H7 (cell line): ENCODE results near the gene FCER1G. TPM values are rescaled to one million over a fixed set of nuclear protein-coding genes. Genes with fewer than 3 reads are reported as not detected.

Source experiments
- DNase-seq: peaks from one replicate; pipeline ENCODE4 v3.0.0; 2012
- H3K27me3 ChIP-seq: 2 replicates; pipeline ENCODE4 v1.6.0; 2011; ENCODE audit warnings: mild to moderate bottlenecking, low read length; ENCODE audit not compliant: control insufficient read depth, insufficient read depth
- H3K36me3 ChIP-seq: replicated peaks from 2 replicates; pipeline ENCODE4 v1.5.1; 2011; ENCODE audit warnings: low read length; ENCODE audit not compliant: control insufficient read depth, insufficient read depth
- H3K4me3 ChIP-seq: 2 replicates; pipeline ENCODE4 v1.5.1; 2011; ENCODE audit warnings: low read depth, mild to moderate bottlenecking, control low read depth, low read length, moderate library complexity; ENCODE audit not compliant: insufficient read depth
- total RNA-seq: library from RNA; depleted of rRNA; stranded (reverse); fragments of >200 nt; shearing (Covaris generic); gene quantifications from 2 replicates; pipeline ENCODE4 v1.2.3, GENCODE V29; 2014; rRNA removed

FCER1G gene
- total RNA-seq: 0.35 TPM in 1 of 2 replicates, not detected in the other

DNA sequence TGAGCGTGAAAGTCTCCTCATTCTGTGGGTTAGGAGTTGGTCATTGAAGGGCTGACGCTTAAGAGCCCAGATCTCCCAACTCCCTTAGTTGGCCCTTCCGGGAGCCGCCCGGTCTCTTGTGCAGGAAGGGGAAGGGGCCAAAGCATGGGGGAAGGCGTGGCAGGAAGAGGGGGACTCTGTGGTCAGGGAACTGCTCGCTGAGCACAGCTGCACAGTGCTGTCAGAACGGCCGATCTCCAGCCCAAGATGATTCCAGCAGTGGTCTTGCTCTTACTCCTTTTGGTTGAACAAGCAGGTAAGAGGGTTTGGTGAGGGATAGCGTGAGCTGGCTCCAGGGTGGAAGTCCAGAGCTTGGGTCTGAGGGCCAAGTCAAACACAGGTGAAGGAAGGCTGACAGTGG lies at the start of gene FCER1G:
Gene FCER1G, plus strand, starts transcription at position 220 of the 400 bp plus-strand sequence. Its CDS starts 27 bp downstream, at position 247.
- Histone ChIP-seq H3K27me3 (no peaks in the 10 kb centered on the region), H3K36me3 (peaks cover 30% of the 10 kb centered on the region), H3K4me3 (no peak within 1 kb of the TSS)
- DNase-seq: no peak

DNA sequence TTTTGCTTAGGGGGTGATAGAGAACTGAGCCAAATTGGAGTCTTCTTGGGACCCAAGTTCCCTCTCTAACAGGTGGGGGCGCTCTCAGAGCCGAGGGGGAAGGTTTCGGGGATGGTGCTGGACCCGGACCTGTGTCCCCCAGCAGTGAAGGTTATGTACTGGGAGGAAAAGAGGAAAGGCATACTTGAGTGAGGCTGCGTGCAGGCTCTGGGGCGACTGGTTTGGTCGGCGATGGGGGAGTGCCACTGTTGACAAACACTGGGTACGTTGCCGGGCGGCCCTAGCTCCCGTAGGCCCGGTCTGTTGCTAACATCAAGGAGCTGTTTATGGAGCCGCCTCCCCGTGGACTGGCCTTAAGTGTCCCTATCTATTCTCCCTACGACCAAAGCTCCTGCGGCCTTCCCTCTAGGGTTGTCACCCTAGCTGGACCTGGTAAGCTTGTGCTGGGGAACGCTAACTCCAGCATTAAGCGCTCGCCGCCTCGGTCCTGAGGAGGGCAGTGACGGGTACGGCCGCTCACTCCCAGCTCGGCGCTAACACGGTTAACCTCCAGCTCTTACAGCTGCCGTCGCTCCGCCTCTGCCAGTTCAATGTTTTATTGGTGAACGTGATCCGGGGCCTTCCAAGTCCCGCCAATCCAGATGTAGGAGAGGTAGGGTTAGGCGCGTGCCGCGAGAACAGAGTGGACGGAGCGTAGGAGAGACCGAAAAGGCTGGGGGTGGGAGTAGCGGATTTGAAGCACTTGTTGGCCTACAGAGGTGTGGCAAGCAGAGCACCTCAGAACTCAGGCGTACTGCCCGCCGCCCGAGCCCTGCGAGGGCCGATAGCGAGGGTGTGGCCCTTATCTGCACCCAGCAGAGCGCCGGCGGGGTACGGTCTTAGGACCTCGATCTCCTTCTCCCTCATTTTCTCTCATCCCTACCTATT lies 49.1 kb upstream of the FCER1G start, which contains the start of gene PPOX:
Gene PPOX, plus strand, starts transcription at position 685 of the 927 bp plus-strand sequence. CDS start 422 bp downstream, outside the sequence.
- H3K4me3 ChIP-seq: peak within 1 kb of the TSS; percentile 93
- peak; percentile 95 for DNase-seq
- H3K36me3 ChIP-seq: peaks cover 26% of the 10 kb centered on the region
- H3K27me3 ChIP-seq: peaks cover 2% of the 10 kb centered on the region; the same call in 1 of the 2 replicates

DNA sequence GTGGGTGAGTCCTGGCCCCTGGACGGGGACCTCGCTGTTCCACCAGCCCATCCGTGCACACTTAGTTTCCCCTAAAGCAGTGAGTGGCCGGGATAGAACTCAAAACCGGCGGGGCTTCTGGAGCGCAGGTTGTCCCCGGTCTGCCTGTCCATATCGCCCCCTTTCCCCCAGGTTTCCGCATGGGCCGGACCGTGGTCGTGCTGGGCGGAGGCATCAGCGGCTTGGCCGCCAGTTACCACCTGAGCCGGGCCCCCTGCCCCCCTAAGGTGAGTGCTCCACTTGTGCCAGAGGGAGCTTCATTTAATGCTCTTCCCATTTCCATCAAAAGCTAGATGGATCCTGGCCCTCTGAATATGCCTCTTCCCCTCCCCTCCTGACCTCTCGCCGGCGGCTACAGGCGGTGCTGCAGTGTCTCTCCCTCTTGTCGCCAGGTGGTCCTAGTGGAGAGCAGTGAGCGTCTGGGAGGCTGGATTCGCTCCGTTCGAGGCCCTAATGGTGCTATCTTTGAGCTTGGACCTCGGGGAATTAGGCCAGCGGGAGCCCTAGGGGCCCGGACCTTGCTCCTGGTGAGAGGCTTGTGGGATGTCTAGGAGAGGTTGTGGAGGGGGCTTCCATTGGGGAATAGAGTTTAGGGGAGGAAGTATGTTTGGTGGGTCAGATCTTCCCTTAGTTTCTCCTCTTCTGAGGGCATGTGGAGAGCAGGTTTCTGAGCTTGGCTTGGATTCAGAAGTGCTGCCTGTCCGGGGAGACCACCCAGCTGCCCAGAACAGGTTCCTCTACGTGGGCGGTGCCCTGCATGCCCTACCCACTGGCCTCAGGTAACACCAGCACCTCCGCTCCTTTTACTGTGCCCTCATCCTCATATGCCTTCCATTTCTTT lies 48.2 kb upstream of the FCER1G start:
- Histone ChIP-seq H3K4me3 (peak overlapping the region; percentile 93), H3K27me3 (peaks cover 2% of the 10 kb centered on the region; the same call in 1 of the 2 replicates), H3K36me3 (peaks cover 26% of the 10 kb centered on the region)
- peak; percentile 79 for DNase-seq

DNA sequence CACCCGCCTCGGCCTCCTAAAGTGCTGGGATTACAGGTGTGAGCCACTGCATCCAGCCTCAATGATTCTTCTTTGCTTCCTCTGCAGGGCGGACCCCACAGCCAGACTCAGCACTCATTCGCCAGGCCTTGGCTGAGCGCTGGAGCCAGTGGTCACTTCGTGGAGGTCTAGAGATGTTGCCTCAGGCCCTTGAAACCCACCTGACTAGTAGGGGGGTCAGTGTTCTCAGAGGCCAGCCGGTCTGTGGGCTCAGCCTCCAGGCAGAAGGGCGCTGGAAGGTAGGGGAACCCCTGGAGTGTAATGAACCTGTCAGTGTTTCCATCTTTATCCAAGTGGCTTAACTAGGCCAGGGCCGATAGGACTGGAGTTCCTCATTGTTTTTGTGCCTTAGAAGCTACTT lies 46.2 kb upstream of the FCER1G start:
- DNase-seq: no peak
- Histone ChIP-seq H3K36me3 (peaks cover 31% of the 10 kb centered on the region), H3K4me3 (no peak overlapping the region), H3K27me3 (peaks cover 2% of the 10 kb centered on the region; the same call in 1 of the 2 replicates)

DNA sequence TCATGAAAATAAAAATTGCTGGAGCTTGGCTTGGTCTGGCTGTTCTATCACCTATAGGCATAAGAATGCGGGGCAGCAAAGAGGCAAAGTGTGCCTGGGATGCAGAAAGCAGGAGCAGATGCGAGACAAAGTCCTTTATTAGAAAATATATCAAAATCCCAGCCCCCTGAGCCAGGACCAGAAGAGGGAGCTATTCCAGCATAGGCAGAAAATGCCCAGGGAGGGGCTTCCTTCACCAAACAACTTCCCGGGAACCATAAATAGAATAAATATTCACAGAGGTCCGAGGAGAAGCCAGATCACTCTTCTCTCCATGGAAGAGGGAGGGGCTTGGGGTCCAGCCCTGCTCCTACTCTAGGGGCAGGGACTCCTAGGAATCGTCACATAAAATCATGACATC lies 43.9 kb upstream of the FCER1G start:
- peak; percentile 51 for DNase-seq

DNA sequence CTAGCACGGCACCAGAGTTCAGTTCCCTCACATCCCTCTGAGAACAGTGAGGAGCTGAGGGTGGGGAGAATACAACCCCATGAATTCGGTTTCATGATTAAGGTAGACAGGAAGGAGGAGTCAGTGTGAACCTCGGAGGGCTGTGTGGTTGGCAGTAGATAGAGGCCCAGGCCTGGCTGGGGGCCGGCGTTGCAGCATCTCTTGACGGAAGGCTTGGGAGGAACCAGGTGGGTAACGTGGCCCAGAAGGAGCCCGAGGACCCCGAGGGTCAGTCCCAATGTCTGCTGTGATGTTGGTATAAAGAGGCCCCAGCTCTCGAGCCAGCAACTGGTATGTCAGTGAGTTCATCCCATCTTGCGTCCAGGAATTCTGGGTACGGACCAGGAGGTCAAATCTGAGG lies 43.4 kb upstream of the FCER1G start:
- no peak for DNase-seq
- peaks cover 2% of the 10 kb centered on the region; the same call in 1 of the 2 replicates for H3K27me3 ChIP-seq
- no peak overlapping the region for H3K4me3 ChIP-seq
- peaks cover 27% of the 10 kb centered on the region for H3K36me3 ChIP-seq

More for the DNA sequence above, 43.9 kb upstream of the FCER1G start:
- Histone ChIP-seq H3K27me3 (peaks cover 2% of the 10 kb centered on the region; the same call in 1 of the 2 replicates), H3K36me3 (peaks cover 27% of the 10 kb centered on the region), H3K4me3 (no peak overlapping the region)

DNA sequence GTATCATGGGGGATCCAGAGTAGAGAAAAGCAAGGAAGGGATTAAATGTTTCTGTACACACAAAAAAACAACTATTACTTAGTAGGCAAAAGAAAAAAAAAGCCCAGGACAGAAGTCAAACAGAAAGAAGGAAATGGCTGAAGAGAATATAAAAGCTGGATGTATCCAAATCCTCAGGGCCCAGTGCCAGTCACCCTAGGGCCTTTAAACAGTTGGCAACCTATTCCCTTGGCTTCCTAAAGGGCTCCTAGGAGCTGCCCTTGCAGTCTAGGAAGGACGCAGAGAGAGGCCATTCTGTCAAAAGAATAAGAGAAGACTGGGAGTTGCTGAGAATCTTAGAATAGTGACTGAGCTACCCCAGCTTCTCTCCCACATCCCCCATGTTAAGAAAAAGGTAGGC lies 42.7 kb upstream of the FCER1G start:
- H3K4me3 ChIP-seq: no peak overlapping the region
- H3K27me3 ChIP-seq: no peaks in the 10 kb centered on the region; the same call in 1 of the 2 replicates
- no peak for DNase-seq
- H3K36me3 ChIP-seq: peaks cover 27% of the 10 kb centered on the region

DNA sequence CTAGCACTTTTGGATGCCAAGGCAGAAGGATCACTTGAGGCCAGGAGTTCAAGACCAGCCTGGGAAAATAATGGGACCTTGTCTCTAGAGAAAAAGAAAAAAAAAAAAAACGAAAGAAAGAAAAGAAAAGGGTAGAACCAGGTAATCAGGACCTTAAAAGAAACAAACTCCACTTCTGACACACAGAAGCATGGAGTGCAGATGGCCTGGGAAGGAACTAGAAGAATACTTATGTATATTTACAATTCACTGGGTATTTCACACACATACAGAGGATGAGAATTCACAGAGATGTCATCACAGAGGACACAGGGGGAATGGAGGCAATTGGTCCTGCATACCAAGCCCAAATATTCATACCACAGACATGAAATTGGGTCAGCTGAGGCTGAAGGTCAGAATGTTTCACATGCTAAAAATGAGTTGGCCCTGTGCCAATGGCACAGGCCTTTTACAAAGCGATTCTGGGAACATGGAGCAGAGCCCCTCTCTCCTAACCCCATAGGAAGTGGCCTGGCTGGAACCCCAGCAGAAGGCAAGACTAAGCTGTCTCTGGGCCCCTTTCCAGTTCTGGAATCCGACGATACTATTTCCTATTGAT lies 42.2 kb upstream of the FCER1G start:
- Histone ChIP-seq H3K36me3 (peaks cover 27% of the 10 kb centered on the region), H3K27me3 (no peaks in the 10 kb centered on the region), H3K4me3 (no peak overlapping the region)
- no peak for DNase-seq

DNA sequence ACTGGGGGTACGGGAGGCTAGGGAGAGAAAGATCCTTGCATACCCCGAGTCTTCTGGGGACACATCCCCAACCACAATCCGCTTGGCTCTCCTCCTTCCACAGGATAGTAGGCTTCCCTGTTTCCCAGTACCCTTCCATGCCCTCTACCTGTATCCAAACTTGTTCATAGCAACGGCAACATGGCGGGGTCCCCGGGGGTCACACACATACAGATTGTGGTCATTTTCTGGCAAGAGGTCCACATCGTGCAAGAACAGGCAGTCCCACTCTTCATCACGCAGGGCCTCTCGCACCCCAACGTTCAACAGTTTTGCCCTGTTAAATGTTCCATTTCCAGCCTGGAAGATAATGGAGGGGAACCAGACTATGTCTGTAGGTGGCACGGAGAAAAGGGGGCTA lies 41.4 kb upstream of the FCER1G start:
- H3K36me3 ChIP-seq: peaks cover 27% of the 10 kb centered on the region
- no peak for DNase-seq

DNA sequence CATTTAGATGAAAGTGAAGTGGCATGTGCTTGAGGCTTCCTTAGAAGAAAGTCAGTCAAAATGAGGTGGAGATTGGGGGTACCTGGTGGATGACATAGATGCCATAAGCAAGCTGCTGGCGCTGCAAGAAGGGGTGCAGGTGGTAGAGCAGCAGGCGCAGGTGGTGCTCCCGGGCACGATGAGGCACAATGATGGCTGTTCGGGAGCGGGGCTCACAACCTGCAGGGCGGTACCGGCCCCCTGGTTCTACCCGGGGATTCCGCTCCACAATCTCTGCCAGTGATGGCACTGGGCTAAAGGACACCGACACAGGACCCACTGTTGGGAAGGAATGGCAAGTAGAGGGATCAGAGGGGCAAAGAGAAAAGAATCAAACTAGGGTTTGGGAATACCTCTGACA lies 40.2 kb upstream of the FCER1G start:
- peaks cover 23% of the 10 kb centered on the region for H3K36me3 ChIP-seq
- DNase-seq: no peak
- no peak overlapping the region for H3K4me3 ChIP-seq
- H3K27me3 ChIP-seq: no peaks in the 10 kb centered on the region

More for the DNA sequence above, 41.4 kb upstream of the FCER1G start:
- Histone ChIP-seq H3K4me3 (no peak overlapping the region), H3K27me3 (no peaks in the 10 kb centered on the region)

DNA sequence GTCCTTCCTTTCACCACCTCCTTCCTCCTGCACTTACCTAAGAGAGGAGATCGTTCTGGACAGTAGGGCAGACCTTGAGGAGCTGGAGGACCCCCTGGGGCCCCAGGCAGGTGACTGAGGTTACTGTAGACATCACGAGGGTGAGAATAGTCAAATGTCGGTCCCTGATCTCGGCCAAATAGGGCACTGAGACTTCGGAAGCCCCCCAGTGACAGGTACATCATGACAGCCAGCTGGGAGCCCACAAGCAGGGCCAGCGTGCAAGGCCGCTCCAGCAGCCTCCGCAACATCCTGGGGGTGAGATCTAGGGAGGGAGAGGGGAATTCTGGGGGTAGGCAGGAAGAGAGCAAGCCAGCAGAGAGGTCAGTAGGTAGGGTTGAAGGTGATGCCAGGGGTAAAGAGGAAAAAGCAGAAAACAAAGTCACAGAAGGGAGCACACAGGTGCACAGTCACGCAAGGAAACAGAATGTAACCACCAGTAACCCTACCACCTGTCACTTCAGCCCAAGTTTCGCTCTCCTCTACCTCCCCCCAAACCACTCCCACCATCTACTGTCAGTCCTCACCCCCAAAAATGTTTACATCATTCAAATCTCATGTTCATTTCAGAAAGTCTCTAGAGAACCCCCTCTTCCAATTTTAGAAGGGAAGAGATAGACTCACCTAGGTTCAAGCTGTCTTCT lies 39.2 kb upstream of the FCER1G start:
- H3K36me3 ChIP-seq: peaks cover 18% of the 10 kb centered on the region
- DNase-seq: no peak
- no peaks in the 10 kb centered on the region for H3K27me3 ChIP-seq
- no peak overlapping the region for H3K4me3 ChIP-seq

DNA sequence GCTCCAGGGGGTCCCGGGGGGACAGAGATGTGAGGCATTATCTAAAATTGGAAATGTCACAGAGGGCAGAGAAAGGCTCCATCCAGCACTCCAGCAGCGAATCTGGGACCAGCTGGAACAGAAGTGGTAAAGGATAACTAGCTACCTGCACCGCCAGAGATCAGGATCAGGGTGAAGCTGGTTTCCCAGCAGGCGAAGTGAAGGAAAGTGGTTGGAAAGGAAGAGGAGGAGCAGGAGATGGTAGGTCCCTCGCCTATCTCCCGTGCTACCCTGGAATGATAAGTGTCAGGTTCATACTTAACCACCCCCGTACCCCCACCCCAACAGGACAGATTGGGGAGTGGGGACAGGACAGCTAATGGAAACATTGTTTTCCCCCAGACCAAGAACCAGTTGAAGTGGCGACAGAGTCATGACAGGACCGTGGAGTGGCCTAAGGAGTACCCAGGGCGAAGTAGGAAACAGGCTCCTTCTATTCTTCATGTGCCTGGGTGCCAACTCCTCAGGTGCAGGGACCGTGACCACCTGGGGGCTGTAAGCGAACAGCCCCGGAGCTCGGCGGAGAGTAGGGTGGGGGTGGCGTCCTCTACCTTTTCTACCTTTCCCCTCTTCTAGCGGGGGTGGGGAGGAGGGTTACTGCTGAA lies 38.5 kb upstream of the FCER1G start:
- Histone ChIP-seq H3K4me3 (peak overlapping the region; percentile 78), H3K27me3 (no peaks in the 10 kb centered on the region), H3K36me3 (peaks cover 14% of the 10 kb centered on the region)
- peak; percentile 52 for DNase-seq
